IMR-90 (cell line): ENCODE data around the gene TMEM126A.
"Not testable (repeated sequence)": the region's sequence is repeated elsewhere in the genome, so short reads cannot be mapped to it uniquely, and the experiment has no call there.

Experiments
- BHLHE40 ChIP-seq: fragments of 150-350 bp; IDR thresholded peaks from 2 replicates; pipeline ENCODE4 v1.6.1; 2016; ENCODE audit warnings: mild to moderate bottlenecking, low read depth, low read length
- CEBPB ChIP-seq: IDR thresholded peaks from 2 replicates; pipeline ENCODE4 v1.6.1; 2012; ENCODE audit warnings: low read depth, low read length, improper control_type of control experiment
- MAFK ChIP-seq: IDR thresholded peaks from 2 replicates; pipeline ENCODE4 v1.6.1; 2012; ENCODE audit warnings: low read depth, low read length, improper control_type of control experiment
- MXI1 ChIP-seq: IDR thresholded peaks from 2 replicates; pipeline ENCODE4 v1.6.1; 2012; ENCODE audit warnings: low read depth, mild to moderate bottlenecking, low read length, moderate library complexity, borderline replicate concordance
- POLR2A ChIP-seq: IDR thresholded peaks from 2 replicates; pipeline ENCODE4 v1.6.1; 2012; ENCODE audit warnings: mild to moderate bottlenecking, low read depth, low read length
- RAD21 ChIP-seq: IDR thresholded peaks from 2 replicates; pipeline ENCODE4 v1.6.1; 2012; ENCODE audit warnings: low read length, improper control_type of control experiment
- RCOR1 ChIP-seq: IDR thresholded peaks from 2 replicates; pipeline ENCODE4 v1.6.1; 2012; ENCODE audit warnings: mild to moderate bottlenecking, low read length, improper control_type of control experiment; ENCODE audit not compliant: insufficient replicate concordance
- TF ChIP-seq, protein P1 (sequence below): fragments of 150-350 bp; IDR thresholded peaks from 2 replicates; pipeline ENCODE4 v1.6.1; 2017; ENCODE audit warnings: mild to moderate bottlenecking, antibody characterized with exemption, low read length, low read depth
- TF ChIP-seq, protein P2 (sequence below): conservative IDR thresholded peaks from 2 replicates; pipeline ENCODE4 v1.5.1; 2012; ENCODE audit warnings: mild to moderate bottlenecking, low read depth, low read length, improper control_type of control experiment

- TF ChIP-seq, protein P1, sequence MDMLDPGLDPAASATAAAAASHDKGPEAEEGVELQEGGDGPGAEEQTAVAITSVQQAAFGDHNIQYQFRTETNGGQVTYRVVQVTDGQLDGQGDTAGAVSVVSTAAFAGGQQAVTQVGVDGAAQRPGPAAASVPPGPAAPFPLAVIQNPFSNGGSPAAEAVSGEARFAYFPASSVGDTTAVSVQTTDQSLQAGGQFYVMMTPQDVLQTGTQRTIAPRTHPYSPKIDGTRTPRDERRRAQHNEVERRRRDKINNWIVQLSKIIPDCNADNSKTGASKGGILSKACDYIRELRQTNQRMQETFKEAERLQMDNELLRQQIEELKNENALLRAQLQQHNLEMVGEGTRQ: not testable (repeated sequence)
- TF ChIP-seq POLR2A, RAD21, MXI1, CEBPB, RCOR1, MAFK, BHLHE40: not testable (repeated sequence)
- TF ChIP-seq, protein P2, sequence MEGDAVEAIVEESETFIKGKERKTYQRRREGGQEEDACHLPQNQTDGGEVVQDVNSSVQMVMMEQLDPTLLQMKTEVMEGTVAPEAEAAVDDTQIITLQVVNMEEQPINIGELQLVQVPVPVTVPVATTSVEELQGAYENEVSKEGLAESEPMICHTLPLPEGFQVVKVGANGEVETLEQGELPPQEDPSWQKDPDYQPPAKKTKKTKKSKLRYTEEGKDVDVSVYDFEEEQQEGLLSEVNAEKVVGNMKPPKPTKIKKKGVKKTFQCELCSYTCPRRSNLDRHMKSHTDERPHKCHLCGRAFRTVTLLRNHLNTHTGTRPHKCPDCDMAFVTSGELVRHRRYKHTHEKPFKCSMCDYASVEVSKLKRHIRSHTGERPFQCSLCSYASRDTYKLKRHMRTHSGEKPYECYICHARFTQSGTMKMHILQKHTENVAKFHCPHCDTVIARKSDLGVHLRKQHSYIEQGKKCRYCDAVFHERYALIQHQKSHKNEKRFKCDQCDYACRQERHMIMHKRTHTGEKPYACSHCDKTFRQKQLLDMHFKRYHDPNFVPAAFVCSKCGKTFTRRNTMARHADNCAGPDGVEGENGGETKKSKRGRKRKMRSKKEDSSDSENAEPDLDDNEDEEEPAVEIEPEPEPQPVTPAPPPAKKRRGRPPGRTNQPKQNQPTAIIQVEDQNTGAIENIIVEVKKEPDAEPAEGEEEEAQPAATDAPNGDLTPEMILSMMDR: not testable (repeated sequence)
These were observed 41.5 kb upstream of the TMEM126A start for GRCh38 chr11:85606237-85606636.
